GM19035 (cell line): Measurements from ENCODE around the gene CDH23.

Experiments
- ATAC-seq: cut with Tn5 transposase; IDR thresholded peaks from one replicate; pipeline ENCODE4 v1.9.1; 2021; ENCODE audit not compliant: unreplicated experiment

CDH23 gene

DNA sequence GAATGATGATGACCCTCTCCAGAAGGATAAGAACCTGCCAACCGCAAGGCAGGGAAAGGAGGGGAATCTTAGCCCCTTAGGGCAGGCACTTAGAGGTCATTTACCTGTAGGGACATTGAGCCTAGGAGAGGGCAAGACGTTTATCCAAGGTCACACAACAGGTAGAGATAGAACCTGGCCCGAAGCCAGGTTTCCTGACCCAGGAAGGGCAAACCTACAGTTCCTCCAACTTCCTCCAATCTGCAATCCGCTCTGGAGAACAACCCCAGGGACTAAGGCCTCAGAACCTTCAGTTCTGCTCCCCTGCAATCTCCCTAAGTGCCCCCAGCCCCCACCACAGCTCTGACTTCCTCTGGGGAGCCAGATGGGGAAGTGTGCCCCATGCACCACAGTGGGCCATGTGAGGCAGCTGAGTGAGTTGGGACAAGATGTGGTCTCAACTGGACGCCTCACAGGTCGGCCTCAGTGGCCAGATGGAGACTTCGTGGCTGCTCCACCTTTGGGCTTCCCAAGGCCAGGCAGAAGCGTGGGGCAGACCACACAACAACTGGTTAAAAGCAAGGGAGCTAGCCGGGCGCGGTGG, 455.7 kb downstream of the CDH23 start:
- no peak for ATAC-seq

DNA sequence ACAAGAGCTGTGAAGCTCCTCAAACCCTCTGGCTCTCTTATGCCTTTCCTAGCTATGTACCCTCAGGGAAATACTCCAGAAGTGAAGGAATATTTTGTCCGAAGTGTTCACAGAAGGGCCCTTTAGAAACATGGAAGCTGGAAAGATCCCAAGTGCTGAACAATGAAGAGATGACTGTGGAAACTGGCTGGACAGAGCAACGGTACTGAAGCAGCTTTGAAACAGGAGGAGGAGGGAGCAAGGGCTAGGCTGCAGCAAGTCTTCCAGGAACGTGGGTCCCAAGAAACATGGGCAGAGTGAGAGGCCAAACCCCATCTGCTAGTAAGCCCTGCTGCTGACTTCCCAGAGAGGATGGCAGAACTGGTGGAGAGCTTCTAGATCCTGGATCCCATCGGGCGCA, 457.3 kb downstream of the CDH23 start:
- ATAC-seq = no peak

DNA sequence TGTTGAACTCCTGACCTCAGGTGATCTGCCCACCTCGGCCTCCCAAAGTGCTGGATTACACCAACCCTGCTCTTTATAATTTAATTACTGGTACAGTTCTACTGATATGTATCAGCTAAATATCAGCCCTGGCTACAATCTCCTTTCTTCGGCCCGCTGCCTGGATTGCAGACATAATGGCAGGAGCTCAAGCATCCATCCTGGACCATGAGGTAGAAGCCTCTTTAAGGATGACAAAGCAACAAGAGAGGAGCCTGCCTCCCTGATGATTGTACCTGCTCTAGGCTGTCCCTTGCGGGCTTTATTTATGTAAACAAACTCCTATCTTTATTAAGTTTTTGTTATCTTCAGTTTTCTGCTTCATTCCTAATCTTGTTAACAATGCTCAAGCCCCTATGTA, 459.9 kb downstream of the CDH23 start:
- no peak for ATAC-seq

GRCh38 chr10:71857934-71858890, 461.5 kb downstream of the CDH23 start:
- no peak for ATAC-seq

DNA sequence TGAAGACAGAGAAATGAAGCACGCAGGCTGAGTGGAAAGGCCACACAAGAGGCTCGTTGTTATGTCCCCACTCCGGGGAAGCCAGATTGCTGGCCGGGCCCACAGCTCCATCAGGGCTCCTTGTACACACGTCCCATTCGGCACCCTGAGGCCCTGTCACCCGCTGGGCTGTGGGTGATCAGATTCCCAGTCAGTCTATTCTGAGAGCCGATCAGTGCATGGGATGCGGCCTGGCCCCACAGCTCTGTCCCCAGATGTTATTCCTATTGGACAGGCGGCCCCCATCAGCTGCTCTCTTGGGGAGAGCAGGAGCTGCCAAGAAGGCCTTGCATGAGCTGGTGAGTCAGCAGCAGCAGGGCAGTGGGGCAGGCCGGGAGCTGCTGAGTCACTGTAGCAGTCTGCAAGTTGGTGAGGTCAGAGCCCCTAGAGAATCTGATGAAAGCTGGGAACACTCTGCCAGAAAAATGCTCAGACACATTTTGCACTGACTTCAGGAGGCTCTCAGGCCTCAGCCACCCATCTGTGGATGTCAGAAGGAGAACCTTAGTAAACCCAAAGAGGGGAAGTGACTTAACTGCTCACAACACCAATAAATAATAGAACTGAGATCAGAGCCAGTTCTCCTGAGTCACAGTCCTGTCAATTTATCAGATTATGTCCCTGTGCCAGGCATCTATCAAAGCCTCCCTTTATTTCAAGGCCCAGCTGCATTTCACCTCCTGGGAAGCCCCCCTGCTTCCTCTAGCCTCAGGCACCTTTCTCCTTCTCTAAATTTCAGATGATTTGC, 463.7 kb downstream of the CDH23 start:
- no peak for ATAC-seq

GRCh38 chr10:71863203-71863602, 466.5 kb downstream of the CDH23 start:
- no peak for ATAC-seq

GRCh38 chr10:71864911-71865361, 468.2 kb downstream of the CDH23 start:
- ATAC-seq = no peak
